GM10266 (cell line): ENCODE data around the gene RTL1.

Experiments used
- DNase-seq: peaks from one replicate; pipeline ENCODE4 v3.0.0; 2012; ENCODE audit errors: extremely low spot score
- TF ChIP-seq, protein P1 (sequence below): IDR thresholded peaks from 2 replicates; pipeline ENCODE4 v1.5.1; 2012; ENCODE audit warnings: mild to moderate bottlenecking, low read depth; ENCODE audit not compliant: control insufficient read depth, insufficient read depth; ENCODE audit errors: missing control alignments

RTL1 gene

GRCh38 chr14:100868621-100869370 lies 34.7 kb downstream of the RTL1 start:
- DNase-seq = no peak
- TF ChIP-seq, protein P1, sequence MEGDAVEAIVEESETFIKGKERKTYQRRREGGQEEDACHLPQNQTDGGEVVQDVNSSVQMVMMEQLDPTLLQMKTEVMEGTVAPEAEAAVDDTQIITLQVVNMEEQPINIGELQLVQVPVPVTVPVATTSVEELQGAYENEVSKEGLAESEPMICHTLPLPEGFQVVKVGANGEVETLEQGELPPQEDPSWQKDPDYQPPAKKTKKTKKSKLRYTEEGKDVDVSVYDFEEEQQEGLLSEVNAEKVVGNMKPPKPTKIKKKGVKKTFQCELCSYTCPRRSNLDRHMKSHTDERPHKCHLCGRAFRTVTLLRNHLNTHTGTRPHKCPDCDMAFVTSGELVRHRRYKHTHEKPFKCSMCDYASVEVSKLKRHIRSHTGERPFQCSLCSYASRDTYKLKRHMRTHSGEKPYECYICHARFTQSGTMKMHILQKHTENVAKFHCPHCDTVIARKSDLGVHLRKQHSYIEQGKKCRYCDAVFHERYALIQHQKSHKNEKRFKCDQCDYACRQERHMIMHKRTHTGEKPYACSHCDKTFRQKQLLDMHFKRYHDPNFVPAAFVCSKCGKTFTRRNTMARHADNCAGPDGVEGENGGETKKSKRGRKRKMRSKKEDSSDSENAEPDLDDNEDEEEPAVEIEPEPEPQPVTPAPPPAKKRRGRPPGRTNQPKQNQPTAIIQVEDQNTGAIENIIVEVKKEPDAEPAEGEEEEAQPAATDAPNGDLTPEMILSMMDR = no peak

- no peak for DNase-seq
- TF ChIP-seq, protein P1 = no peak
These were observed 35.7 kb downstream of the RTL1 start for GRCh38 chr14:100867631-100868315.

DNA sequence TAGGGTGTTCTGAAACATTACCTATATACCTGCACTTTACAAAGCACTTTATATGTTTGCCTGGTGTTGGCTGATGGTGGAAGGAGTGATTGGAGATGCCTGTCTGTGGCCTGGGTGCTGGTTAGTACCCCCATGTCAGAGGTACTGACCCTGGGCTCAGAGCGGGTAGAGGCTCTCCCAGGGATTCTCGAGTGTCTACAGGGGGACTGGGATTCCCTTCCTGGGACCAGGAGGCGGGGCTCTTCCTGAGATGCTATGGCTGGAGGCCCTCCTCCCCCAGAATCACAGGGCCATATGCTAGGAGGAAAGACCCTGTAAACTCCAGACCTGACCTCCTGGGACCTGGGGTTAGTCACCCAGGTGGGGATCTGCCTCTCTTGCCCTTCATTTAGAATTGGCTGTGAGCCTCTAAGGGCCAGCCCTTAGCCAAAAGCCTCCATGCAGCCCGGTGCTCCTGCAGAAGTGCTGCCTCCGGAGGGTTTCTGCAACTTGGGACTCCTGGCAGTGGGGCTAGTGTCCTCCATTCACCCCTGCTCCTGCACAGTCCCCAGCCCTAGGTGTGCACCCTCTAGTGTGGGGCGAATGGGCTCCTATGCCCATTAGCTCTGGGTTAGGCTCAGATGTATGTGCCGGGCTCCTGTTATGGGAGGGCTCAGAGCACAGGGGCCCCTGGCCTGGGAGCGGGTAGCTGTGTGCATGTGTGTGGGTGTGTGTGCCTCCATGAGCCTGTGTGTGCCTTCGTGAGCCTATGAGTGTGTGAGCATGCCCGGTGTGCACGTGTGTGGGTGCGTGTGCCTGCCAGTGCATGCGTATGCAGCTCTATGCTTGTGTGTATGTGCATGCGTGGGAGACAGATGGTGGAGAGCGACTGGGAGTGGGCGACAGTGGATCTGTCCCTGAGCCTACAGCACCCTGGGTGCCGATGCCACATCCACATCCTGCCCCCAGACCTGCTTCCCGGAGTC lies 36.6 kb downstream of the RTL1 start:
- DNase-seq = no peak
- TF ChIP-seq, protein P1 = no peak

- TF ChIP-seq, protein P1 = no peak
- no peak for DNase-seq
These were observed 37.6 kb downstream of the RTL1 start for GRCh38 chr14:100865682-100866591.

DNA sequence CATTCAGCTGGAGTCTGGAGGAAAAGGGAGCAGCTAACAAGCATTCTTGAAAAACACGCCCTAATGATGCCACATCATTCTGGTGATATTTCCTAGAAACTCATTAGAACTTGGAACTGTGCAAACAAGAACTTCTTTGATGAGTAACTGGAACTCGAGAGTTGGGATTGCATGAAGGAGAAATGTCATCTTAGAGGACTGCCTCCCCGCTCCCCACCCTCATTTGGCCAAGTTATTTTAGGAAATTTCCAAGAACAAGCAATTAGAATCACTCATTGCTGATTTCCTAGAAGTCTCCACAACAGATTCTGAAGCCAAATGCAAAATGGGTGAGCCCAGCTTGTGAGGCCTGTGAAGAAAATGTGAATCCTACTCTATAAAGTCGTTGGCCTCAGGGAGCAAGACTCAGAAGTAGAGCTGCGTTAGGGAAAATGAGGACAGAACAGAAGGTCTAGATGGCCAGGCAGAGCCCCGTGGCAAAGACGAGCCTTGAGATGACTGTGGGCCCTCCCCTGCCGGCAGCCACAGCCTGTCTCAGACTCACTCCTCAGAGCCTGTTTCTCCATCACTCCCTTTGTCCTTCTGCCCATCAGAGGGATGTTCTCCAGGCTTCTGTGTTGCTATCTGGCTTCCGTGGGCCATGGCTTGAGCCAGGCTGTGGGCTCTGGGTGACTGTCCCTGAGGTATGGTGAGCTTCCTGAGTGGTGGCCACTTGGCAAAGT lies 38.4 kb downstream of the RTL1 start:
- TF ChIP-seq, protein P1 = no peak
- DNase-seq = no peak

GRCh38 chr14:100864206-100864605 lies 39.3 kb downstream of the RTL1 start:
- TF ChIP-seq, protein P1 = no peak

More at GRCh38 chr14:100864206-100864605, 39.3 kb downstream of the RTL1 start:
- no peak for DNase-seq
